T-helper 17 cell (primary cell): ENCODE results near the gene MYO15B. TPM values are rescaled to one million over a fixed set of nuclear protein-coding genes. Genes with fewer than 3 reads are reported as not detected.

Experiments used
- ATAC-seq: fragments of 150-1000 bp; cut with Tn5 transposase; 2 replicates; pipeline ENCODE4 v1.10.0; 2021; ENCODE audit warnings: mild to moderate bottlenecking, moderate library complexity
- DNase-seq, 3 donors: peaks; one replicate each; pipeline versions ENCODE4 v3.0.0 to v3.0.0-alpha.2; 2020 to 2021
- H3K9me3 ChIP-seq: one replicate; pipeline ENCODE4 v1.7.0; 2013; ENCODE audit warnings: low read length, mild to moderate bottlenecking; ENCODE audit not compliant: control insufficient read depth, poor library complexity, severe bottlenecking
- H3K27ac Mint-ChIP-seq: one replicate; pipeline ENCODE4 v1.8.0; 2022; ENCODE audit warnings: mild to moderate bottlenecking, moderate library complexity, mixed read lengths
- H3K27me3 Mint-ChIP-seq: one replicate; pipeline ENCODE4 v1.8.0; 2022; ENCODE audit warnings: mixed read lengths
- H3K36me3 Mint-ChIP-seq: one replicate; pipeline ENCODE4 v1.8.0; 2022; ENCODE audit warnings: low read depth, mixed read lengths
- H3K4me1 Mint-ChIP-seq: one replicate; pipeline ENCODE4 v1.8.0; 2022; ENCODE audit warnings: mild to moderate bottlenecking, mixed read lengths
- H3K4me3 Mint-ChIP-seq: one replicate; pipeline ENCODE4 v1.8.0; 2022; ENCODE audit warnings: mild to moderate bottlenecking, moderate library complexity, mixed read lengths
- total RNA-seq, 4 donors: library from RNA in 2 of 4; stranded (reverse) in 2 of 4; gene quantifications; one replicate each; pipeline ENCODE4 v1.2.3 and lab custom pipeline; 2022 to 2026

MYO15B gene
- total RNA-seq (10 to 100 TPM; 42.2 to 69.3 TPM), total RNA-seq (lab: John Stamatoyannopoulos, UW) (43.6 to 49.6 reads per million in 2 donors)

- peak; percentile 35 to 39 (median 38) for DNase-seq
- peaks cover 5% of the 10 kb centered on the region for H3K4me1 Mint-ChIP-seq
- no peaks in the 10 kb centered on the region for H3K9me3 ChIP-seq
- peak; percentile 24 for ATAC-seq
- H3K27me3 Mint-ChIP-seq: no peaks in the 10 kb centered on the region
- peak within 1 kb of the TSS; percentile 77 for H3K4me3 Mint-ChIP-seq
- H3K36me3 Mint-ChIP-seq: no peaks in the 10 kb centered on the region
- peak within 1 kb of the TSS; percentile 49 for H3K27ac Mint-ChIP-seq
These were observed at the start of gene MYO15B for GRCh38 chr17:75587675-75588595. MYO15B (plus strand) TSS chr17:75587800; CDS start chr17:75588058, 258 bp downstream.

DNA sequence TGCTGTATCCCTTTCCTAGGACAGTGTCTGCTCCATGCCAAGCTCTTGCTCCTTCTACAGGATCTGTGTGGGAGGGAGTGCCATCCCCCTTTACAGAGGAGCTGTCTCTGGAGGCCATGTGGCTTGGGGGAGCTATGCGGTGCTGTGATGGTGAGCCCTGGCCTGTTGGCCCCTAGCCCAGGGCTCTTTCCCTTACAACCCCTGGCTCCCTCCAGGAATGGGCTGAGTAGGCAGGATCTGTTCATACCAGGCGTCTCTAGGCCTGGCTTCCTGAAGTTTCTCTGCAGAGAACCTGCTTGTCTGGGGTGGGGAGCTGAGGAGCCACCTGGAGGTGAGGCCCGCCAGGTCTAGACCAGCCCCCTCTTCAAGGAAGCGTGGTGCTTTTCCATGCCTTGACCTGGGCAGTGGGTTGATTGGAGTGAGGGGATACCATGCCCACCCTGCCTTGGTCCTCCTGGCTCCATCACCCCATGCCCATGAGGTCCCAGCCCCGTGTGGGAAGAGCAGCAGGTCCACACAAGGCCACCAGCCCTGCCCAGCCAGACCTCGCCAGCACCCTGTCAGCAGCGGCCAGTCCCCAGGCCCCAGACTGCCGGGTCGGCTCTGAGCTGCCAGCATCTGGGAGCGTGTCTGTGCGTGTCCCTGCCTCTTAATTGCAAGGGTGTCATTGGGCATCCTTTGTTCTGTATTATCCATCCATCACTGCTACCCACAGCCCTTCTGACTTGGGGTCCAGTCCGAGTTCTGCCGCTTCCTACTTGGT lies 47.5 kb upstream of the MYO15B start:
- no peaks in the 10 kb centered on the region for H3K27me3 Mint-ChIP-seq
- H3K4me1 Mint-ChIP-seq: peaks cover 16% of the 10 kb centered on the region
- no peak overlapping the region for H3K27ac Mint-ChIP-seq
- H3K36me3 Mint-ChIP-seq: no peaks in the 10 kb centered on the region
- no peak overlapping the region for H3K4me3 Mint-ChIP-seq
- no peak for ATAC-seq
- DNase-seq: no peak
- no peaks in the 10 kb centered on the region for H3K9me3 ChIP-seq

DNA sequence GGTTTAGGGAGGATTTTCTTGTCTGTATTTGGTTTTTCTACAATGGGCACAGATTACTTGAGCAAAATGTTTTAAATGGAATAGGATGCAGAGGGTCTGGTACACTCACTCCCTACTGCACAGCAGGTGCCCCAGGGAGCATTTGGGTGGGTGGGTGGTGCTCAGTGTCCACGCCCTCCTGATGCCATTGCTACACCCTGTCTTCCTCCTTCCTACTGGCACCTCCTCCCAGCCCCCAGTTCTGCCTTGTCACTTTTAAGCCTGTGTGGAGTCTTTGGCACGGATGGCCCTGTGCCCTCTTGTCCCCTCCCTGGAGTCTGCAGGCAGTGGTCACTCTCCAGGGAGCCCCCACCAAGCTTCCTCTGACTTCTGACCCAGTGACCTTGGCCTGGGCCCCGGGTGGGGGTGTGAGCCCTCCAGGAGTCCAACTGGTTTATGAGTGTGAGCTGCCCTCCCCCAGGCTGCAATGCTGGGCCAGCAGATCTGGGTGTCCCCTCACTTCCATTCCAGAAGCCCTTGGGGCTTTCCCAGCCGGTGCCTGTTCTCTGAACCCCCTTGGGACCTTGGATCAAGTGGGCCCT lies 46.6 kb upstream of the MYO15B start:
- H3K27ac Mint-ChIP-seq: no peak overlapping the region
- DNase-seq: no peak
- H3K4me1 Mint-ChIP-seq: peaks cover 15% of the 10 kb centered on the region
- H3K27me3 Mint-ChIP-seq: no peaks in the 10 kb centered on the region
- no peaks in the 10 kb centered on the region for H3K9me3 ChIP-seq
- no peak for ATAC-seq
- H3K4me3 Mint-ChIP-seq: no peak overlapping the region
- no peaks in the 10 kb centered on the region for H3K36me3 Mint-ChIP-seq

- ATAC-seq (no peak), DNase-seq (no peak)
- H3K4me1 Mint-ChIP-seq: peaks cover 17% of the 10 kb centered on the region
- no peak overlapping the region for H3K4me3 Mint-ChIP-seq
- H3K27ac Mint-ChIP-seq: no peak overlapping the region
- no peaks in the 10 kb centered on the region for H3K36me3 Mint-ChIP-seq
- H3K27me3 Mint-ChIP-seq: no peaks in the 10 kb centered on the region
- no peaks in the 10 kb centered on the region for H3K9me3 ChIP-seq
These were observed 45.4 kb upstream of the MYO15B start for GRCh38 chr17:75542229-75542628.

GRCh38 chr17:75542728-75543336 lies 44.8 kb upstream of the MYO15B start:
- H3K27me3 Mint-ChIP-seq: no peaks in the 10 kb centered on the region
- H3K9me3 ChIP-seq: no peaks in the 10 kb centered on the region
- peaks cover 17% of the 10 kb centered on the region for H3K4me1 Mint-ChIP-seq
- no peak for DNase-seq
- H3K4me3 Mint-ChIP-seq: no peak overlapping the region
- H3K27ac Mint-ChIP-seq: no peak overlapping the region
- H3K36me3 Mint-ChIP-seq: no peaks in the 10 kb centered on the region
- ATAC-seq: no peak

GRCh38 chr17:75544250-75544649 lies 43.4 kb upstream of the MYO15B start:
- no peaks in the 10 kb centered on the region for H3K9me3 ChIP-seq
- no peak for DNase-seq
- no peaks in the 10 kb centered on the region for H3K36me3 Mint-ChIP-seq
- H3K4me3 Mint-ChIP-seq: no peak overlapping the region
- no peak for ATAC-seq
- H3K27me3 Mint-ChIP-seq: no peaks in the 10 kb centered on the region
- H3K27ac Mint-ChIP-seq: no peak overlapping the region
- peaks cover 15% of the 10 kb centered on the region for H3K4me1 Mint-ChIP-seq

- Mint-ChIP-seq H3K36me3 (no peaks in the 10 kb centered on the region), H3K27ac (no peak overlapping the region), H3K4me1 (peaks cover 9% of the 10 kb centered on the region), H3K4me3 (no peak overlapping the region), H3K27me3 (no peaks in the 10 kb centered on the region)
- no peaks in the 10 kb centered on the region for H3K9me3 ChIP-seq
- no peak for ATAC-seq
- DNase-seq: no peak
These were observed 41.4 kb upstream of the MYO15B start for GRCh38 chr17:75546181-75546580.

GRCh38 chr17:75547091-75547490 lies 40.5 kb upstream of the MYO15B start:
- ATAC-seq (no peak), DNase-seq (no peak)
- H3K9me3 ChIP-seq: no peaks in the 10 kb centered on the region
- H3K4me3 Mint-ChIP-seq: no peak overlapping the region
- H3K27me3 Mint-ChIP-seq: no peaks in the 10 kb centered on the region
- H3K36me3 Mint-ChIP-seq: no peaks in the 10 kb centered on the region
- H3K27ac Mint-ChIP-seq: no peak overlapping the region
- H3K4me1 Mint-ChIP-seq: peaks cover 6% of the 10 kb centered on the region

GRCh38 chr17:75548813-75549212 lies 38.8 kb upstream of the MYO15B start:
- no peaks in the 10 kb centered on the region for H3K9me3 ChIP-seq
- DNase-seq (no peak), ATAC-seq (no peak)
- no peak overlapping the region for H3K27ac Mint-ChIP-seq
- no peaks in the 10 kb centered on the region for H3K36me3 Mint-ChIP-seq
- H3K27me3 Mint-ChIP-seq: no peaks in the 10 kb centered on the region
- peaks cover 4% of the 10 kb centered on the region for H3K4me1 Mint-ChIP-seq
- H3K4me3 Mint-ChIP-seq: no peak overlapping the region

GRCh38 chr17:75549246-75550138 lies 38.1 kb upstream of the MYO15B start:
- Mint-ChIP-seq H3K4me3 (no peak overlapping the region), H3K36me3 (no peaks in the 10 kb centered on the region), H3K27ac (no peak overlapping the region), H3K4me1 (peaks cover 4% of the 10 kb centered on the region), H3K27me3 (no peaks in the 10 kb centered on the region)
- no peak for ATAC-seq
- H3K9me3 ChIP-seq: no peaks in the 10 kb centered on the region
- no peak for DNase-seq

GRCh38 chr17:75550139-75550465 lies 37.5 kb upstream of the MYO15B start:
- peaks cover 4% of the 10 kb centered on the region for H3K4me1 Mint-ChIP-seq

GRCh38 chr17:75551266-75551665 lies 36.3 kb upstream of the MYO15B start:
- Mint-ChIP-seq H3K27ac (no peak overlapping the region), H3K4me3 (no peak overlapping the region), H3K36me3 (no peaks in the 10 kb centered on the region), H3K27me3 (no peaks in the 10 kb centered on the region), H3K4me1 (peaks cover 1% of the 10 kb centered on the region)
- H3K9me3 ChIP-seq: no peaks in the 10 kb centered on the region
- ATAC-seq (no peak), DNase-seq (no peak)

More at GRCh38 chr17:75550139-75550465, 37.5 kb upstream of the MYO15B start:
- ATAC-seq (no peak), DNase-seq (no peak)
- H3K4me3 Mint-ChIP-seq: no peak overlapping the region
- no peaks in the 10 kb centered on the region for H3K27me3 Mint-ChIP-seq
- H3K9me3 ChIP-seq: no peaks in the 10 kb centered on the region
- no peak overlapping the region for H3K27ac Mint-ChIP-seq
- H3K36me3 Mint-ChIP-seq: no peaks in the 10 kb centered on the region
